ENCODE measurements around the gene TRUB1.

Gene TRUB1

DNA sequence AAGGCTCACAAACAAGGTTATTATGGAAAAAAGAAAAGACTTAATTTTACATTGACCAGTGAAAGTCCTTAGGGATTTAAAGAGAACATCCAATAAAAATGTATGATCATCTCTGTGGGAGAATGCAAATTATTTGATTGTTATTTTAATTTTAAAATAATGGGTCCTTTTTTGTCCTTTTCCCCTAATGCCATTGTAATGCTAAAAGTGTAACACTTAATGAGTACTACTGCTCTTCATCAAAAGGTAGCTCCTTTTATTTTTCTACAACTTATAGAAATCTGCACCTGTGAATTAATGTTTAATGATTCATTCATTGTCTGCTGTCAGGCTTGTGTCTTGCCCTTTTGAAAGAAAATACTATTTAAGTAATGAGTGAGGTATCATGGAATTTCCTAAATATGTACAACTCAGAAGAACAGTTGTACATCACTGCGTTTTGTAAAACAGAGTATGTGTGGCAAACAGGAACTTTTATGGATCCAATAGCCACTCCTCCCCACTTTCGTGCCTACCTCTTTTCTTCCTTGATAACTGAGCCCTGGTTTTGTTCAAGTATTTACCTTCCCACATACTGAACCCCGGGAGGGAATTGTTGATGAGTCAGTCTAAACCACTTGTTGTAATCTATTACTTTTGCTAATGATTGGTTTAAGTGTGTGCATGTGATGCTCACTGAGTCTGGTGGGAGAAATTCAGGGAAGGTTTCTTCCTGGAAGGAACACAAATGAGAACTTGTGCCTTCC lies 19.9 kb upstream of the TRUB1 start:
- no peak overlapping the region for H3K4me3 ChIP-seq (replicated peaks; ENCODE audit: low read depth, low read length)
- DNase-seq (ENCODE audit: extremely low read depth, insufficient read length): no peak
- TF ChIP-seq, protein P1, sequence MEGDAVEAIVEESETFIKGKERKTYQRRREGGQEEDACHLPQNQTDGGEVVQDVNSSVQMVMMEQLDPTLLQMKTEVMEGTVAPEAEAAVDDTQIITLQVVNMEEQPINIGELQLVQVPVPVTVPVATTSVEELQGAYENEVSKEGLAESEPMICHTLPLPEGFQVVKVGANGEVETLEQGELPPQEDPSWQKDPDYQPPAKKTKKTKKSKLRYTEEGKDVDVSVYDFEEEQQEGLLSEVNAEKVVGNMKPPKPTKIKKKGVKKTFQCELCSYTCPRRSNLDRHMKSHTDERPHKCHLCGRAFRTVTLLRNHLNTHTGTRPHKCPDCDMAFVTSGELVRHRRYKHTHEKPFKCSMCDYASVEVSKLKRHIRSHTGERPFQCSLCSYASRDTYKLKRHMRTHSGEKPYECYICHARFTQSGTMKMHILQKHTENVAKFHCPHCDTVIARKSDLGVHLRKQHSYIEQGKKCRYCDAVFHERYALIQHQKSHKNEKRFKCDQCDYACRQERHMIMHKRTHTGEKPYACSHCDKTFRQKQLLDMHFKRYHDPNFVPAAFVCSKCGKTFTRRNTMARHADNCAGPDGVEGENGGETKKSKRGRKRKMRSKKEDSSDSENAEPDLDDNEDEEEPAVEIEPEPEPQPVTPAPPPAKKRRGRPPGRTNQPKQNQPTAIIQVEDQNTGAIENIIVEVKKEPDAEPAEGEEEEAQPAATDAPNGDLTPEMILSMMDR (IDR thresholded peaks at IDR 0.05; ENCODE audit: insufficient read depth, low read length, poor library complexity, severe bottlenecking): no peak
- no peaks in the 10 kb centered on the region for H3K36me3 ChIP-seq (ENCODE audit: control insufficient read depth, insufficient read depth, low read length)
- no peaks in the 10 kb centered on the region for H3K27me3 ChIP-seq (replicated peaks; ENCODE audit: control insufficient read depth, insufficient read depth, low read length)

DNA sequence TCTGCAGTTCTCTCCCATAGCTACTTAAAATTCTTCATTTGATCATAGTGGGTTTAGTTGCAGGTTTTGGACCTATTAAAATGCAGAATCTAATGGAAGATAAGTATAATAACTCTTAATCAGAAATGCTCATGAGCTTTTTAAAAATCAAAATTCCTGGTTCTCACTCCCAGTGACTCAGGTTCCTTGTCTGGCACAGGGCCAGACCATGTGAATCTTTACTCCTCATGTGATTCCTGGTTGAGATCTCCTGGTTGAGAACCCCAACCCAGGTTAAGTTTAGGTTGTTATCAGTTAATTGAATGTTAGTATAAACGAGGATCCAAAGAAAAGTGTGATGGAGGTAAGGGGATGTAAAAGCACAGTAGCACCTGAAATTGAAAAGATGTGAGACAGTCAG lies 17.5 kb upstream of the TRUB1 start:
- Histone ChIP-seq H3K4me3 (replicated peaks; ENCODE audit: low read depth, low read length) (no peak overlapping the region), H3K27me3 (replicated peaks; ENCODE audit: control insufficient read depth, insufficient read depth, low read length) (no peaks in the 10 kb centered on the region), H3K36me3 (ENCODE audit: control insufficient read depth, insufficient read depth, low read length) (no peaks in the 10 kb centered on the region)
- DNase-seq (ENCODE audit: extremely low read depth, insufficient read length): no peak
- TF ChIP-seq, protein P1 (IDR thresholded peaks at IDR 0.05; ENCODE audit: insufficient read depth, low read length, poor library complexity, severe bottlenecking): no peak

DNA sequence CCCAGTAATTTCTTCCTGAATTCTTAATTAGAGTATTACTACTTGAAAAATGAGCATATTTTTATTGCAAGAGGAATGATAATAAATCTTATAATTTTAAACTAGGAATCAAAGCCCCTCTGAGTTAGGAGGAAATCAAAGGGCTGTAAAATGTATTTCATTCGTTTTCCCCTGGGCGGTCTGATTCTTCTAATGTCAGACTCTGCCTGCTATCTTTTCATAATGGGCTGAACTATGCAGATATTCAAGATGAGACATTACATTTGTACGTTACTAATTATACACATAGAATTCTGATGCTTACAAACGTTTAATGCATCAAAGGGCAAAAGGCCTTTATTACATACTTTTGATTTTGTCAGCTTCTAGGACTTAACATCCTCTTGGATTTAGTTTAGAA lies 16.0 kb upstream of the TRUB1 start:
- no peaks in the 10 kb centered on the region for H3K36me3 ChIP-seq (ENCODE audit: control insufficient read depth, insufficient read depth, low read length)
- TF ChIP-seq, protein P1 (IDR thresholded peaks at IDR 0.05; ENCODE audit: insufficient read depth, low read length, poor library complexity, severe bottlenecking): no peak
- no peaks in the 10 kb centered on the region for H3K27me3 ChIP-seq (replicated peaks; ENCODE audit: control insufficient read depth, insufficient read depth, low read length)
- no peak for DNase-seq (ENCODE audit: extremely low read depth, insufficient read length)
- H3K4me3 ChIP-seq (replicated peaks; ENCODE audit: low read depth, low read length): no peak overlapping the region

- no peak for DNase-seq (ENCODE audit: extremely low read depth, insufficient read length)
- no peak overlapping the region for H3K4me3 ChIP-seq (replicated peaks; ENCODE audit: low read depth, low read length)
- H3K36me3 ChIP-seq (ENCODE audit: control insufficient read depth, insufficient read depth, low read length): no peaks in the 10 kb centered on the region
- TF ChIP-seq, protein P1 (IDR thresholded peaks at IDR 0.05; ENCODE audit: insufficient read depth, low read length, poor library complexity, severe bottlenecking): no peak
- H3K27me3 ChIP-seq (replicated peaks; ENCODE audit: control insufficient read depth, insufficient read depth, low read length): no peaks in the 10 kb centered on the region
These were observed 14.4 kb upstream of the TRUB1 start for GRCh38 chr10:114923551-114923950.

GRCh38 chr10:114925587-114926586 lies 12.1 kb upstream of the TRUB1 start:
- Histone ChIP-seq H3K4me3 (replicated peaks; ENCODE audit: low read depth, low read length) (no peak overlapping the region), H3K27me3 (replicated peaks; ENCODE audit: control insufficient read depth, insufficient read depth, low read length) (no peaks in the 10 kb centered on the region), H3K36me3 (ENCODE audit: control insufficient read depth, insufficient read depth, low read length) (no peaks in the 10 kb centered on the region)
- TF ChIP-seq, protein P1 (IDR thresholded peaks at IDR 0.05; ENCODE audit: insufficient read depth, low read length, poor library complexity, severe bottlenecking): no peak
- peak; percentile 26 for DNase-seq (ENCODE audit: extremely low read depth, insufficient read length)
